ENCODE data around the gene PDGFC.

DNA sequence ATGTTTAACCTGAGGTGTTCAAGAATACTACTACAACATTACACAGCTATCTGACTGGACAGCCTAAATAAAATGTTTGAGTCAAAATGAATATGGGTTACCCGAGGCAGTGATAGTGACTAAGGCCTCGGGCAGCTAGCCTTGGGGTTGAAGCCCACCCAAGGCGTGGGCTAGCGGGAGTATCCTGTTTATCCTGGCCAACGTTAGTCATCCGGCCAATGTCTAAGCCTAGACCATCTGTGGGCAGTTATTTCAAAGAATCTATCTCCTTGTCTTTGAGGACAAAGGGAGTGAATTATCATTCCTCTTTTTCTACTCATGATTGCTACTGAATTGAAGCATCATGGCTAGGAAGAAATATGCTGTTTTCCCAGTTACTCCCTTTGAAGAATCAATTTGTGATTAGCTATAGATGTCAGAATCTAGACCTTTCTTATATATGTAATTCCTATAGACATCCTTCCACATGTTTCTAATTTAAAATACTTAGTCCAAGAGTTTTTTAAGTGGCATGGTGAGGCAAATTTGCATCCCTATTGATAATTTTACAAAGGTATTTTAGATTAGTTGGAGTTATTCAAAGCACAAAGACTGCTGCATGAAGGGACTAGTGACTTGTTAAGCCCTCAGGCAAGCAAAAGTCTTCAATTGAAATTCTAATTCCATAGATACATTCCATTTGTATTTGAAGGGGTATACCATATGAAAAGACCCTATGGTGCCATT, 6.0 kb upstream of the PDGFC start:
- TF ChIP-seq POLR2AphosphoS5 (IDR thresholded peaks at IDR 0.05; ENCODE audit: borderline replicate concordance, low read depth, low read length): no peak
- no peak for TF ChIP-seq EZH2 (IDR thresholded peaks at IDR 0.05)
